Measurements from ENCODE around the gene DNPH1.

Gene DNPH1

GRCh38 chr6:43215066-43215465 is 14.2 kb downstream of the DNPH1 start:
- DNase-seq (ENCODE audit: low spot score), result no peak

GRCh38 chr6:43213431-43213830 is 15.8 kb downstream of the DNPH1 start:
- FAIRE-seq (no peak), DNase-seq (ENCODE audit: low spot score) (no peak)

More at GRCh38 chr6:43215066-43215465, 14.2 kb downstream of the DNPH1 start:
- no peak for FAIRE-seq

- FAIRE-seq (no peak), DNase-seq (ENCODE audit: low spot score) (no peak)
These were observed 17.3 kb downstream of the DNPH1 start for GRCh38 chr6:43211955-43212354.

- no peak for DNase-seq (ENCODE audit: low spot score)
- no peak for FAIRE-seq
These were observed 22.0 kb downstream of the DNPH1 start for GRCh38 chr6:43207286-43207685.

GRCh38 chr6:43205849-43206248 is 23.4 kb downstream of the DNPH1 start:
- no peak for DNase-seq (ENCODE audit: low spot score)
- FAIRE-seq, result no peak

- FAIRE-seq (no peak), DNase-seq (ENCODE audit: low spot score) (no peak)
These were observed 24.8 kb downstream of the DNPH1 start for GRCh38 chr6:43204271-43205105.

- no peak for FAIRE-seq
- no peak for DNase-seq (ENCODE audit: low spot score)
These were observed 25.6 kb downstream of the DNPH1 start for GRCh38 chr6:43203718-43204095.

- DNase-seq (ENCODE audit: low spot score) (no peak), FAIRE-seq (no peak)
These were observed 26.1 kb downstream of the DNPH1 start for GRCh38 chr6:43203029-43203717.

- DNase-seq (ENCODE audit: low spot score), result no peak
- no peak for FAIRE-seq
These were observed 26.8 kb downstream of the DNPH1 start for GRCh38 chr6:43202451-43202850.

- no peak for DNase-seq (ENCODE audit: low spot score)
- no peak for FAIRE-seq
These were observed 28.7 kb downstream of the DNPH1 start for GRCh38 chr6:43200541-43200940.

- FAIRE-seq (no peak), DNase-seq (ENCODE audit: low spot score) (no peak)
These were observed 29.4 kb downstream of the DNPH1 start for GRCh38 chr6:43199912-43200311.

GRCh38 chr6:43196337-43196736 is 32.9 kb downstream of the DNPH1 start:
- DNase-seq (ENCODE audit: low spot score), result no peak
- no peak for FAIRE-seq

- FAIRE-seq, result no peak
- no peak for DNase-seq (ENCODE audit: low spot score)
These were observed 35.4 kb downstream of the DNPH1 start for GRCh38 chr6:43193929-43194328.

GRCh38 chr6:43192911-43193310 is 36.4 kb downstream of the DNPH1 start:
- FAIRE-seq (no peak), DNase-seq (ENCODE audit: low spot score) (no peak)

GRCh38 chr6:43189776-43190304 is 39.4 kb downstream of the DNPH1 start:
- FAIRE-seq (no peak), DNase-seq (ENCODE audit: low spot score) (no peak)

GRCh38 chr6:43188426-43188825 is 40.9 kb downstream of the DNPH1 start:
- DNase-seq (ENCODE audit: low spot score) (no peak), FAIRE-seq (no peak)

- DNase-seq (ENCODE audit: low spot score) (no peak), FAIRE-seq (no peak)
These were observed 41.5 kb downstream of the DNPH1 start for GRCh38 chr6:43187821-43188220.

GRCh38 chr6:43186706-43187105 is 42.6 kb downstream of the DNPH1 start:
- DNase-seq (ENCODE audit: low spot score) (no peak), FAIRE-seq (no peak)

- no peak for FAIRE-seq
These were observed 43.3 kb downstream of the DNPH1 start for GRCh38 chr6:43186019-43186418.

GRCh38 chr6:43185391-43185985 is 43.8 kb downstream of the DNPH1 start:
- no peak for FAIRE-seq

More at GRCh38 chr6:43186019-43186418, 43.3 kb downstream of the DNPH1 start:
- DNase-seq (ENCODE audit: low spot score), result no peak

GRCh38 chr6:43184268-43184985 is 44.9 kb downstream of the DNPH1 start:
- no peak for FAIRE-seq

More at GRCh38 chr6:43185391-43185985, 43.8 kb downstream of the DNPH1 start:
- no peak for DNase-seq (ENCODE audit: low spot score)

More at GRCh38 chr6:43184268-43184985, 44.9 kb downstream of the DNPH1 start:
- DNase-seq (ENCODE audit: low spot score), result no peak
